Measurements from ENCODE around the gene CRACR2B.

DNA sequence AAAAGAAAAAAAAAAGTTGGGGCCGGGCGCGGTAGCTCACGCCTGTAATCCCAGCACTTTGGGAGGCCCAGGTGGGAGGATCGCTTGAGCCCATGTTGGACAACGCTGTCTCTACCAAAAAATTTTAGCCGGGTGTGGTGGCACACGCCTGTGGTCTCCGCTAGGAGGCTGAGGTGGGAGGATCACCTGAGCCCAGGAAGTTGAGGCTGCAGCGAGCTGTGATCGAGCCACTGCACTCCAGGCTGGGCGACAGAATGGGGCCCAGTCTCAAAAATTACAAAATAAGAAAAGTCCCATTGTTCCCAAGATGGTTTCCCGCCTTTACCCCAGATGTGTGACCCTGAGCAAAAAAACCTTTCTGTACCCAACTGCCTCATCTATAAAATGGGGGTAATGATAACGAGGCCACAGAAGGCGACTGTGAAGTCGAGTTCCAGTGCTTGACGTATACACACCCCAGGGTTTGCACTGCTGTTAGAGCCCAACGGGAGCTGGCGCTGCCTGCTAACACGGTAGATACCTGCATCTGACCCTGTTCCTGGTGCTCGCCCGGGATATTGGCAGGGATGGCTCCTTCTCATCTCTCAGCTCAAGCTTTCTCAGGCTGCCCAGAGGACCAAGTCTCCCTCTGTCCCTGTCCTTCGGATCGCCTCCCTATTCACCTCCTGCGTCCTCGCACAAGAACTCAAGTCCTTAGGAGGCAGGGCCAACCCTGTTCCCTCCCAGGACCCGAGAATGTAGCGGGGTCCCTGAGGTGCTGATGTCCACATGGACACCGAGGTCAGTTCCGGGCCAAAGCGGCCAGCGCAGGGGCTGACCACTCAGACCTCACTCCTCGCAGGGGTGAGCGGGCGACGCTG lies 19.1 kb upstream of the CRACR2B start:
- TF ChIP-seq, protein P1, sequence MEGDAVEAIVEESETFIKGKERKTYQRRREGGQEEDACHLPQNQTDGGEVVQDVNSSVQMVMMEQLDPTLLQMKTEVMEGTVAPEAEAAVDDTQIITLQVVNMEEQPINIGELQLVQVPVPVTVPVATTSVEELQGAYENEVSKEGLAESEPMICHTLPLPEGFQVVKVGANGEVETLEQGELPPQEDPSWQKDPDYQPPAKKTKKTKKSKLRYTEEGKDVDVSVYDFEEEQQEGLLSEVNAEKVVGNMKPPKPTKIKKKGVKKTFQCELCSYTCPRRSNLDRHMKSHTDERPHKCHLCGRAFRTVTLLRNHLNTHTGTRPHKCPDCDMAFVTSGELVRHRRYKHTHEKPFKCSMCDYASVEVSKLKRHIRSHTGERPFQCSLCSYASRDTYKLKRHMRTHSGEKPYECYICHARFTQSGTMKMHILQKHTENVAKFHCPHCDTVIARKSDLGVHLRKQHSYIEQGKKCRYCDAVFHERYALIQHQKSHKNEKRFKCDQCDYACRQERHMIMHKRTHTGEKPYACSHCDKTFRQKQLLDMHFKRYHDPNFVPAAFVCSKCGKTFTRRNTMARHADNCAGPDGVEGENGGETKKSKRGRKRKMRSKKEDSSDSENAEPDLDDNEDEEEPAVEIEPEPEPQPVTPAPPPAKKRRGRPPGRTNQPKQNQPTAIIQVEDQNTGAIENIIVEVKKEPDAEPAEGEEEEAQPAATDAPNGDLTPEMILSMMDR (IDR thresholded peaks at IDR 0.05): no peak
- TF ChIP-seq POLR2A (IDR thresholded peaks at IDR 0.05): no peak
